Motor neuron (in vitro differentiated cells): ENCODE results near the gene EIF5B. TPM values are rescaled to one million over a fixed set of nuclear protein-coding genes. Genes with fewer than 3 reads are reported as not detected.

Source experiments
- ATAC-seq, 8 experiments: fragments of 200-7000 bp; cut with Tn5 transposase; replicated peaks in 6 of 8; 2 replicates each; pipeline ENCODE4 v1.8.0; 2021; ENCODE audit warnings: mild to moderate bottlenecking in 8 of 8, moderate library complexity in 8 of 8
- H3K27ac ChIP-seq, 2 donors: fragments of 250-450 bp; sonication (Bioruptor Pico); 2 replicates each; pipeline ENCODE4 v1.9.0; 2021; ENCODE audit warnings: antibody characterized with exemption in 2 of 2, mild to moderate bottlenecking in 2 of 2, moderate library complexity in 1 of 2
- H3K4me1 ChIP-seq, 2 donors: fragments of 250-450 bp; sonication (Bioruptor Pico); replicated peaks in 1 of 2; 2 replicates each; pipeline ENCODE4 v1.6.1; 2021; ENCODE audit warnings: antibody characterized with exemption in 2 of 2, mild to moderate bottlenecking in 2 of 2, moderate library complexity in 1 of 2
- H3K4me3 ChIP-seq, 5 donors: fragments of 250-450 bp; sonication (Bioruptor Pico); 2 replicates each; pipeline ENCODE4 v1.9.0; 2021; ENCODE audit warnings: antibody characterized with exemption in 5 of 5, mild to moderate bottlenecking in 5 of 5, moderate library complexity in 4 of 5
- WGBS, 10 experiments: fragments of 450-650 bp; shearing (Covaris generic); methylation state at CpG; one replicate each; pipeline ENCODE4 v1.0.0; 2022; 5-methylcytosine and 5-hydroxymethylcytosine counted together
- in situ Hi-C, 9 experiments: fragments of 400-800 bp; cut with MboI; loops; one replicate each; pipeline ENCODE4 v1.15.0; 2021; ENCODE audit warnings: low sequenced_read_pairs in 9 of 9, low pct_unique_long_range_greater_than_20kb in 2 of 9; ENCODE audit not compliant: unreplicated experiment in 9 of 9
- total RNA-seq, 8 experiments: library from RNA; unstranded; fragments of 300-600 nt; gene quantifications; 2 replicates each; pipeline versions ENCODE4 v1.2.3 to v1.2.4, GENCODE V29; 2022

Gene EIF5B
- total RNA-seq, 8 experiments from 2014 or later, result 15.2 to 58.9 (median 26.7) TPM

DNA sequence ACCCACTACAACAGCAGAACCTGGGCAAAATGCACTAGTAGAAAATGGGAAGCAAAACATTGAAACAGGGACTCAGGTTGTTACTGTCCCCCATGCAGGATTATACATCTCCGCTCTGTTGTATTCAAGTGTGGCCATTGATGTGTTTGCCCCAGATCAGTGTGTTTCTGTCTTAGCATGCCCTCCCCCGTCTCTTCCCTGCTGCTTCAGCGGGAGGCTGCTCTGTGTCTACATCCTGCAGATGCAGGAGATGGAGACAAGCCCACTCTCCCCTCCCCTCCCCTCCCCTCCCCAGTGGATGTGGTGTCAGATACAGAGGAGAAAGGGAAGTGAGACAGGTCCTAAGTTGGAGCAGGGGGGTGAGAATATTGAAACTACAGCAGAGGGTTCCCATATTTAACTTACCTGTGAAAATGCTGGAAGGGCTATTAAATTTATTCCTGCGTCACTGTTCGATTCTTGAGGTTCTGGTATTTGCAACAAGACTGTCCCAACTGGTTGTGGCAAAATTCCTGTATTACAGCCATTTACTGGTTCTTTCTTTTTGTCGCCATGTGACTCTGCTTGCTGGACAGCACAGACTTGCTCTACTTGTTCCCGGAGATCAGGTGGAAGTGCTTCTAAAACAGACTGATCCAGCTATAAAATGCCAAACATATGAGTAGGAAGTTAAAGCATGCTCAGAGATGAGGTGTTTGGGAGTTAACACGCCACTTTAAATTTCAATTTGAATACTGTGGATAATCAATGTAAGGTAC is 67.0 kb downstream of the EIF5B start:
- ATAC-seq, result no peak
- Histone ChIP-seq H3K4me1 (no peaks in the 10 kb centered on the region), H3K4me3 (no peak overlapping the region), H3K27ac (no peak overlapping the region)
- in situ Hi-C loops, result no loop called here
- 40 to 100% (median 83%) methylated on average over 1 to 8 of the region's 8 CpGs; no CpG with 5 or more reads in 1 of the 10 experiments for WGBS, 10 experiments

- in situ Hi-C loops, result no loop called here
- Histone ChIP-seq H3K4me1 (no peaks in the 10 kb centered on the region), H3K27ac (no peak overlapping the region), H3K4me3 (no peak overlapping the region)
- WGBS, 10 experiments, result 60 to 100% (median 92%) methylated on average over 1 to 5 of the region's 5 CpGs; no CpG with 5 or more reads in 2 of the 10 experiments
- no peak for ATAC-seq
Measured at GRCh38 chr2:99404797-99405669, 67.8 kb downstream of the EIF5B start.

DNA sequence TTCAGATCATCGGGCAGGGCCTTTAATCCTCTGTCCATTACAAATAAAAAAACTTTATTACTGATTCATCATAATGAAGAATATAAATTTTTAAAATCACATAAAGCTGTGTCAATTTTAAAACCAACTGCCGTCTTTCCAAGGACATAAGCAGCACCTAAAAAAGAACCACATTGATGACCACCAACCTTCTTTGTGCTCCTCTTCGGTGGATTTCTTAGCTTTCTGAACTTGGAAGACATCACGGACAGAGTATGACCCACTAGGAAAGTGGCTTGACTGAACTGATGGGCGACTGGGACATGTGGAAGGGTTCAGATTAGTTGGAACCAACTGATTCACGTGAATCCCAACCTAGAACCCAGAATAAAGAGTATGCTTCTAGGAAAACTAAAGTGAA is 68.9 kb downstream of the EIF5B start:
- 66 to 100% (median 98%) methylated on average over 1 to 6 of the region's 6 CpGs for WGBS, 10 experiments
- H3K27ac ChIP-seq, result no peak overlapping the region
- no peak overlapping the region for H3K4me3 ChIP-seq
- no peaks in the 10 kb centered on the region for H3K4me1 ChIP-seq
- in situ Hi-C loops, result no loop called here
- ATAC-seq, result no peak

GRCh38 chr2:99410276-99410675 is 73.1 kb downstream of the EIF5B start:
- Histone ChIP-seq H3K4me3 (no peak overlapping the region), H3K27ac (no peak overlapping the region), H3K4me1 (no peaks in the 10 kb centered on the region)
- 88 to 100% (median 98%) methylated on average over 2 to 4 of the region's 4 CpGs; no CpG with 5 or more reads in 2 of the 10 experiments for WGBS, 10 experiments
- no peak for ATAC-seq
- in situ Hi-C loops, result no loop called here

GRCh38 chr2:99414566-99414965 is 77.4 kb downstream of the EIF5B start:
- Histone ChIP-seq H3K27ac (no peak overlapping the region), H3K4me1 (no peaks in the 10 kb centered on the region), H3K4me3 (no peak overlapping the region)
- in situ Hi-C loops, result no loop called here
- 71 to 100% (median 100%) methylated on average over 1 of the region's 1 CpG; no CpG with 5 or more reads in 3 of the 10 experiments for WGBS, 10 experiments
- no peak for ATAC-seq

DNA sequence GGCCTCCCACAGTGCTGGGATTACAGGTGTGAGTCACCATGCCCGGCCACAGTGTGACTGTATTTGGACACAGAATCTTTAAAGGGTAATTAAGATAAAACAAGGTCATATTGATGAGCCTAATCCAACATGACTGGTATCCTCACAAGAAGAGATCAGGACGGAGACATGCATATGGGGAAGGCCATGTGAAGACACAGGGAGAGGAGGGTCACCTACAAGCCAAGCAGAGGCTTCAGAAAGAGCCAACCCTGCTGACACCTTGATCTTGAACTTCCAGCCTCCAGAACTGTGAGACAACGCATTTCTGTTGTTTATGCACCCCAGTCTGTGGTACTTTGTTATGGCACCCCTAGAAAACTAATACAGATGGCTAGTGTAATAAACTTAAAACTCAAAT is 80.2 kb downstream of the EIF5B start:
- in situ Hi-C loops, result no loop called here
- ATAC-seq, result no peak
- H3K4me1 ChIP-seq, result no peaks in the 10 kb centered on the region
- WGBS, 10 experiments, result 76 to 100% (median 100%) methylated on average over 1 to 2 of the region's 3 CpGs; no CpG with 5 or more reads in 5 of the 10 experiments
- no peak overlapping the region for H3K27ac ChIP-seq
- no peak overlapping the region for H3K4me3 ChIP-seq

DNA sequence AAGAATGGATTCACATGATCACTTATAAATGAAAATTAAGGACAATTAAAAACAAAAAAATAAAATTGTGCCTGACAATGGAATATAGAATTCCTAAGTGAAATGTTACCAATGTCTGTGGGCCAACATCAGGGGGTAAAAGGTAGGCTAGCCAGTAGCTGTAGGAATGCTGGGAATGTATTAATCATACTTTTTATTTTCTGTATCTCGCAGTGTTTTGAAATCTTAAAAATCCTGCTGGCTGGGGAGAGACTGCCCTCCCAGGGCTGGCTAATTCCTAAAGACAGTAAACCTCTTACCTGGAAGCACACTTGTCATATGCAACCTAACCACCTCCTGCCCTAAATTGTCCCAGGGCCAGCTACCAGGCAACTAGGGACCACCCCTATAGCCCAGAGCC is 82.8 kb downstream of the EIF5B start:
- Histone ChIP-seq H3K4me1 (no peaks in the 10 kb centered on the region), H3K27ac (no peak overlapping the region), H3K4me3 (no peak overlapping the region)
- WGBS, 10 experiments, result 60 to 100% (median 100%) methylated on average over 1 of the region's 1 CpG; no CpG with 5 or more reads in 3 of the 10 experiments
- no peak for ATAC-seq
- in situ Hi-C loops, result no loop called here

DNA sequence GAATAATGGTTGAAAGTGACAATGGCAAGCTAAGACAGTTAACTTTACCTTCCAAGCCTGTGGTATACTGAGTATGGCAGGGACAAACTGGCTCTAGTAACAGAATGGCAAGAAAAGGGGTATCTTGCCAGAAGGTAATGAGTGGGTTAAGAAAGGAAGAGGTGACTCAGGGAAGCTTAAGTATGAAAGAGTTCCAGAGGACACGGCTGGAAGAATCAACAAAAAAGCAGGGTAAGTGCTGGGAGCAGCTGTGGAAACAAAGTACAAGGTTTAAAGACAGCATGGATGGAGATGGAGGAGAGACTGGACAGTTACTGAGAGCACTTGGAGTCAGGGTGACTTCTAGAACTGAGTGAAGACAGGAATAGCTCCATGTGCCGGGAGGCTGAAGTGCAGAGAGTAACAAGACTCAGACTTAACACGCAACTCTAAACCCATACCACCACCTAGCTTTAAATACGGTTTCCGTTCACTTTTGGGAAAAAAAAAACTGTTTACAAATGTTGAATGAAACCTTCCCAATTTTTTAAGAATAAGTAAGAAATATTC is 83.6 kb downstream of the EIF5B start:
- Histone ChIP-seq H3K27ac (no peak overlapping the region), H3K4me1 (no peaks in the 10 kb centered on the region), H3K4me3 (no peak overlapping the region)
- ATAC-seq, result no peak
- WGBS, 10 experiments, result 75 to 97% (median 90%) methylated on average over 3 to 5 of the region's 5 CpGs
- in situ Hi-C loops, result no loop called here

DNA sequence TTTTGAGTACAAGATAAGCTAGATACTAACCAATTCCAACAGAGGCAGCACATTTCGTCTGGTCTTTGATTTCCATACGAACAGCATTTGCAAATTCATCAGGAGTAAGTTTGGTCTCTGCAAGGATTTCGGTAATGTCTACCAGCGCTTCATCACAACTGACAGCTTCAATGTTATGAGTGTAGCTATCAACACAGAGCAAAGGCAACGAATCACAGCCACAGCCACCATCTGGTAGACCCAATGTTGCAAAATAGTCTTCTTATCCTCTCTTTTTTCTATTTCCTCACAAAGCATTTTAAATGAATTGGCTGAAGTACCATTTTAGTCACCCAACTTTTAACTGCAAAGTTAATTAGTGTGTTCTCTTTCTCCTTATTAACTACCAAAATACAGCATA is 84.3 kb downstream of the EIF5B start:
- no peaks in the 10 kb centered on the region for H3K4me1 ChIP-seq
- H3K4me3 ChIP-seq, result no peak overlapping the region
- in situ Hi-C loops, result no loop called here
- no peak overlapping the region for H3K27ac ChIP-seq
- peak in 2 of 8 experiments; percentile 34 to 46 for ATAC-seq
- 53 to 100% (median 77%) methylated on average over 1 to 5 of the region's 5 CpGs; no CpG with 5 or more reads in 1 of the 10 experiments for WGBS, 10 experiments

DNA sequence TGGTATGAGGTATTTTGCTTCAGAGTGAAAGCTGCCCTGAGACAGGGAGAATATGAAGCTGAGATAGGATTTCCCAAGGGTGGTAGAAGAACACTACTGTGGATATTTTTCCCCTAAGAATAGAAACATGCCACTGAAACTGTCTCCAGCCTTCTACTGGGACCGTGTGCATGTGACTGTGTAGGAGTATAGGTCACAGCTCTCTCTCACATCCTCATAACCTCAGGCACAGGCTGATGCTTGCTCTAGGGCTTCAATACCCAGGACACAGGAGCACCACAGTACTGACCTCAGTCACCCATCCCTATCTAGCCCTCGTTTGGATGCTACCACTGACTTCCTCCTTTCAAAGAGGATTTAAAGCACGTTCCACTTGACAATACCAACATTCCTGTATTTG is 85.4 kb downstream of the EIF5B start:
- no peak for ATAC-seq
- Histone ChIP-seq H3K4me3 (no peak overlapping the region), H3K27ac (no peak overlapping the region), H3K4me1 (no peaks in the 10 kb centered on the region)
- WGBS, 10 experiments, result 77 to 100% (median 94%) methylated on average over 1 to 3 of the region's 3 CpGs; no CpG with 5 or more reads in 2 of the 10 experiments
- in situ Hi-C loops, result no loop called here

DNA sequence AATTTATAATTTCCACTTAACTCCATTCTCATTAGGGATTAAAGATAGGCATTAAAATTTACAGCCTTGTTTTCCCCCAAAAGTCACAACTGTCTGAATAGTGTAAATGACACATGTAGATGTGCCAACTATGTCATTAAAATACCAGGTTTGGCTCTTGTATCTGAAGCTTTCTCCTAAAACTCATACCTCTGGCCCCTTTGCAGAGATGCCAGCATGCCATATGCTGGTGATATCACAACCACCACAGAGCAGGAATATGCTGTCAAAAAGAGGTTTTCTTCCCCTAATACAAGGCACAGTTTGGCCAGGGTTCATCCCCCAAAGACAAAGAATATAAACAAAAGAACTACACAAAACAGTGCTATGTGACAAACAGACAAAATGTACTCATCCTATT is 87.2 kb downstream of the EIF5B start:
- no peak overlapping the region for H3K27ac ChIP-seq
- in situ Hi-C loops, result no loop called here
- H3K4me3 ChIP-seq, result no peak overlapping the region
- no peak for ATAC-seq
- no peaks in the 10 kb centered on the region for H3K4me1 ChIP-seq

GRCh38 chr2:99425022-99425421 is 87.8 kb downstream of the EIF5B start:
- 35 to 100% (median 78%) methylated on average over 2 of the region's 2 CpGs; no CpG with 5 or more reads in 2 of the 10 experiments for WGBS, 10 experiments
- in situ Hi-C loops, result no loop called here
- Histone ChIP-seq H3K27ac (no peak overlapping the region), H3K4me3 (no peak overlapping the region), H3K4me1 (no peaks in the 10 kb centered on the region)
- ATAC-seq, result no peak

DNA sequence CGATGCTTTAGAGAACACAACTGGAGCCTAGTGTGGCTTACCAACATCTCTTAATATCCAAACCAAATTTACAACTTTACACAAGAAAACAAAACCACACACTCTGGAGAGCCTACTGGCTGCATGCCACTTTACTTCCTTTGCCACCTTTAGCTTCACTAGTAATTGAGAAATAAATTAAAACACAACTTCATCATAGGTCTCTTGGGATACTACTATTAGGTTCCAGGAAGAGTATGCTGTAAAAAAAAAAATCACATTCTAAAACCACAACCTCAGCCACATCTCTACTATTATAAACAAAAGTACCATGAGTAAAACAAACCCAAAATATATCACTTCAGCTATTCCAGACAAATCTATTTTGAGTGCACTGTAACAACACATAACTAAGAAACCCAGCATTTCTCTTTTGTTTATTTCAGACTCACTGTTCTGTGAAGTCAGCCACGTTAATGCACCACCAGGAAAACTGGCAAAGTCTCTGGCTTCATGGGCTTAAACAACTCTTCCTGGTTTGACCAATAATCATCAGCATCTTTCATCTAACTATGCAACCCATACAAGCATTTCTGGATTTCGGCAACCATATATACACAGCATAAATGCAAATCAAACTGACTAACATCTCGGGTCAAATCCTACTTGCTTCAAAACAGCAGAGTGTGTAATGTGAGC is 93.6 kb downstream of the EIF5B start:
- H3K27ac ChIP-seq, result no peak overlapping the region
- no peak overlapping the region for H3K4me3 ChIP-seq
- ATAC-seq, result peak in 3 of 8 experiments; percentile 59 to 90 (median 79)
- H3K4me1 ChIP-seq, result no peaks in the 10 kb centered on the region
- WGBS, 10 experiments, result 23 to 100% (median 85%) methylated on average over 2 to 4 of the region's 4 CpGs
- in situ Hi-C loops, result no loop called here
